GM21576 (cell line): ENCODE measurements around the gene HES7.
"Not testable (repeated sequence)": the region's sequence is repeated elsewhere in the genome, so short reads cannot be mapped to it uniquely, and the experiment has no call there.

ENCODE experiments used
- ATAC-seq: cut with Tn5 transposase; IDR thresholded peaks from one replicate; pipeline ENCODE4 v1.9.1; 2021; ENCODE audit warnings: mild to moderate bottlenecking, moderate library complexity; ENCODE audit not compliant: unreplicated experiment

The HES7 gene

DNA sequence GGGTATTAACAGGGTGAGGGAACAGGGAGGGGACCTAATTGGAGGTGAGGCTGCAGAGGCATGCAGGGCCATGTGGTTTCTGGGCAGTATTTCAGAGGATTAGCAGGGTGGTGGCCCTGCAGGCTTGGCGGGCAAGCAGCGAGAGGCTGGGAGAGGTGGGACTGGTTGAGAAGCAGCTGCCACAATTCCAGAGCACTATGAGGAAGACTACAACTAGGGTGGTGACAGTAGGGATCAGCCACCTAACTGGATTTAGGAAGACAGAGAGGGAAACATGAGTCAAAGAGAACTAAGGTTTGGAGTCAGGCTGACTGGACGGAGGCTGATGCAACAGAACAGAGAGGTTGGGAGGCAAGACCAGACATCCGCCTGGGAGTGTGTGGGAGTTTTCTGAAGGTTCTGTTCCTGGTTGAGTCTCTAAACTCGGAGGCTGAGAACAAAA is 17.9 kb downstream of the HES7 start:
- ATAC-seq = no peak

DNA sequence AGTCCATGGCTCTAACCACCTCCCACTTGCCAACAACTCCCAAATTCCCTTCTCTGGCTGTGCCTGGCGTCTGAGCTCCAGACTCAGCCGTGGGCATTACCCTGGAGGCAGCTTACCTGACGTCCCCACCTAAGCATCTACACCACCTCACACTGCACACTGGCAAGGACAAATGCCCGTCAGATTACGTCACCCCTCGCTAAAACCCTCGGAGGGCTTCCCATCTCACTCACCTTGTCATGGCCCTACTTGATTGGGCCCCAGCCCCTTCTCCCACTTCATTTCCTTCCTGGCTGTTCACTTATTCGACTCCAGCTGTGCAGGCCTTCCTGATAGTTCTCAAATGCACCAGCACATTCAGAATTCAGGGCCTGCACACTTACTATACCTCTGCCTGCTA is 19.0 kb downstream of the HES7 start:
- no peak for ATAC-seq

DNA sequence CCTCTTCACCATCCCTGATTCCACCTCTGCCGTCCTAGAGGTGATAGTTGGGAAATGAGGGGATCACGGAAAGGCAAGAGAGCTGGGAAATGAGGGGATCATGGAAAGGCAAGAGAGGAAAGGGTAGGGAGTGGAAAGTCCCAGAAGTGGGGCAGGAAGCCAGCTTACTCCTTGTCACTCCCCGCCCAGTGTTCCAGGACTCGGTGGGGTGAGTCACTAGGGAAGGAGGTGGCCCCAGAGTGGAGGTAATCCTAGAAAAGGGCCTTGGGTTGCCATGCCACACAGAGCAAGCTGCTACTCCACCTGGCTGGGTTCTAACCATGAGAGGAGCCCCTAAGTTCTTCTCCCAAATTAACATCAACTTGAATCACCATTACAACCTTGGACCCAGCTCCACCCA is 20.4 kb downstream of the HES7 start:
- no peak for ATAC-seq

DNA sequence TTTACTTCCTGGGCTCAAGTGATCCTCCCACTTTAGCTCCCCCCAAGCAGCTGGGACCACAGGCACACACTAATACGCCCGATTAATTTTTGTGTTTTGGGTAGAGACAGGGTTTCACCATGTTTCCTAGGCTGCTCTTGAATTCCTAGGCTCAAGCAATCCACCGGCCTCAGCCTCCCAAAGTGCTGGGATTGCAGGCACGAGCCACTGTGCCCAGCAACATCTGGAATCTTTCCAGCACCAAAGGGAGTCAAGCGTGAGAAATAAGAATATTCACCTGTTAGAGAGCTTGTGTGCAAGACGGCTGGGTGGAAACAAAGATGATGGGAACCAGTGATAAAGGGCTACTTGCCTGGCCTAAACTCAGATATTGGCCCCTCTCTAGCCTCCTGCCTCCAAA is 22.2 kb downstream of the HES7 start:
- ATAC-seq = no peak

DNA sequence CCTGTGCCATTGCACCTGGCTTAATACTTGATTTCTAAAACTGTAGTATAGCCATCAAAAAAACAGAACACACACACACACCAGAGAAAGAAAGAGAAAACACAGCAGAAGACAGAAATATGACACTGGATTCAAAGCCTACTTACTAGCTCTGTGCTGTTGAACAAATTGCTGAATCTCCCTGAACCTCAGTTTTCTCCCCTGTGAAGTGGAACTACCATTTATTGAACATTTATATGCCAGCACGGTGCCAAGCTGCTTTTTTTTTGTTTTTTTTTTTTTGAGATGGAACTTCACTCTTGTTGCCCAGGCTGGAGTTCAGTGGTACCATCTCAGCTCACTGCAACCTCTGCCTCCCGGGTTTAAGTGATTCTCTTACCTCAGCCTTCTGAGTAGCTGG is 23.1 kb downstream of the HES7 start:
- no peak for ATAC-seq

DNA sequence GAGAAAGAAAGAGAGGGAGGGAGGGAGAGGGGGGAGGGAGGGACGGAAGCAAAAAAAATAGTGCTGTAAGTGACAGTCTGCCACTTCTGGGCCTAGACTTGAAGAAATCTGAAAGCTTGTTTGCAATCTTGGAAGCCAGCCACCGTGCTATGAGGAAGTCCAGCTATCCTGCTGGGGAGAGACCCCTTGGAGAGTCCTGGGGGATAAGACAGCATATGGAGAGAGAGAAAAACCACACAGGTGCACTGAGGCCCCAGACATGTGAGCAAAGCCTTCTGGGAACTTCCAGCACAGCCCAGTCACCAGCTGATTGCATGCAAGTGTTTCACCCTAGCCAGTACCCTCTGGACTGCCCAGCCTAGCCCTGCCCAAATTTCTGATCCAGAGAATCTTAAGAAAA is 23.8 kb downstream of the HES7 start:
- no peak for ATAC-seq

DNA sequence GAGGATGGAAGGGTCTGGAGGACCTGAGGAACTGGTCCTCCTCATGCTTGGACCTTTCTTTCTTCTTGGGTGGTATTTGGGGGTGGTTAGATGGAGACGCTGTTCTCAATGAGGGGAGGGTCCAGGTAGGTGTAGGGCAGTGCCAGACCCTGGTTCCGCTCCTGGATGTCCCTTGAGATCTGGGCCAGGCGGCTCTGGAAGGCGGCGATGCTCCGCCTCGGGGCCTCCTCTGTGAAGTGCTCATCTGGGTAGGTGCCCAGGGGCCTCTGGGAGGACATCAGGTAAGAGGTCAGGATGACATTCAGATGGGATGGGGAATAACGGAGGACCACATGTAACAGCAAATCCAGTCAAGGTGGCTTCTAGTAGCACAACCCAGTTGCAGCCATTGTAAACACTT is 27.4 kb downstream of the HES7 start:
- no peak for ATAC-seq

DNA sequence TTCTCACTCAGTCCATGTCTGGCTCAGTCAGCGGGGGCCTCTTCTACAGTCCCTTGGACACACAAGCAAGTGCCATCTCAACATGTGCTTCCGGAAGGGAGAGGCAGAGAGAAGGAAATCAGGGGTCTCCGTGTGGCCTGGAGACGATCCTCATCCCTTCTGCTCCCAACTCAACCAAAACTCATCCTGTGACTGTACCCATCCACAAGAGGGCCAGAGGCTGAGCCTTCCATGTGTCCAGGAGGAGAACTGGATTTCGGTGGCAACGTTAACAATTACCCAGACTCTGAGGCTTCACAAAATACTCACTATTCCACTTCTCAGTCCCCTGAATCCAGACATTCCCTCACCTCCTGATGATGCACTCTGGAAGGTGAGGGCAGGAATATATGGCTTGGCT is 28.5 kb downstream of the HES7 start:
- no peak for ATAC-seq

DNA sequence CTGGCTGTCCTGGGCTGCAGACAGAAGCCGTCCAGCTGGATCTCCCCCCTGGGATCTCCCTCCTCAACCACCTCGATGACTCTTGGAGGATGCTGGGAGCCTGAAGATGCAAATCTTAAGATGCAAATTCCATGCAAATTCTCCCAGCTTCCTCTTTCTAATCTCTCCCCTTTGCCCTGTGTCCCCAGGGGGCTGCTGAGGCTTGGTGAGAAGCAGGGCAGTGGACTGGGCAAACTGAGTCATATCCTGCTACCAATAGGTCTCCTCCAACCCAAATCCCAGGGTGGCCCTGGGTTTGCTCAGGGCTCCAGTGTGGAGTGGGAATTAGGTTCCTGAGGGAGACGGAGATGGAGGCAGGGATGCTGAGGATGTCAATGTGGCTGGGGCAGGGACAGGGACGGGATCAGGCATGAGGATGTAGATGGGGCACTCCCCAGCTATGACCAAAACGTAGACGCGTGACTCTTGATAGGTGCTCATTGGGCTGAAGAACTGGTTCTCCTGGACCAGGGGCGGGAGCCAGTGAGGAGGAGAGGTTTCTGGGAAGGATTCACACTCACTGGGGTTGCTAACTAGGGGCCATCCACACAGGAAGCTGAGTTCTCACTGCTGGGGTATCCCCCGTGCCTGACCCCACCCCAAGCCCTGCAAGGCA is 32.7 kb downstream of the HES7 start:
- no peak for ATAC-seq

DNA sequence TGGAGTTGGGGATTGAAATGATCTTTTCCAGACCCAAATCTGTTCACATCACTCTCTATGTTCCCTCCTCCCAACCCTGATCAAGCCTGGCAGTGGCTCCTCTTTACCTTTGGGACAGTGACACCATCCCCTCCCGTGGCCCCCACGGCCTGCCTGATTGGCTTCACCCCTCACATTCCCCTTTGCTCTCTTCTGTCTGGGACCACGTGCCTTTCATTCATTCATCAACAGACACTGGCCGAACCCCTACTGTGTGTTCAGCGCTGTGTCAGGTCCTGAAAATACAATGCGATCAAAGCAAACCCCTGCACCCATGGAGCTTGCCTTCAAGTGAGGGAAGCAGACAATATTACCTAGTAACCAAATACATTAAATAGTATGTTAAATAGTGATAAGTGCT is 34.2 kb downstream of the HES7 start:
- ATAC-seq = no peak

DNA sequence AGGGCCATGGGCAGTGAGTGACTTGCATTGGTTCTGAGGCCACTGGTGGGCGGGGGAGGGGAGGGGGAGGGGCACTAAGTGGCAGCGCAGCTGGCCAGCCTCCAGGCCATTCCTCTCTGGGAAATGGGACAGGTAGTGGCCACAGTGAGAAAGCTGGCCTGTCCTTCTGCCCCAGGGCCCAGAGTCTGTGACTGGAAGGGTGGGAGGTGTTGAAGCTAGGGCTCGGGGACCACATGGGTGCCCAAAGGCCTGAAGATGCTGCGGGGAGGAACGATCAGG is 36.0 kb downstream of the HES7 start:
- no peak for ATAC-seq

DNA sequence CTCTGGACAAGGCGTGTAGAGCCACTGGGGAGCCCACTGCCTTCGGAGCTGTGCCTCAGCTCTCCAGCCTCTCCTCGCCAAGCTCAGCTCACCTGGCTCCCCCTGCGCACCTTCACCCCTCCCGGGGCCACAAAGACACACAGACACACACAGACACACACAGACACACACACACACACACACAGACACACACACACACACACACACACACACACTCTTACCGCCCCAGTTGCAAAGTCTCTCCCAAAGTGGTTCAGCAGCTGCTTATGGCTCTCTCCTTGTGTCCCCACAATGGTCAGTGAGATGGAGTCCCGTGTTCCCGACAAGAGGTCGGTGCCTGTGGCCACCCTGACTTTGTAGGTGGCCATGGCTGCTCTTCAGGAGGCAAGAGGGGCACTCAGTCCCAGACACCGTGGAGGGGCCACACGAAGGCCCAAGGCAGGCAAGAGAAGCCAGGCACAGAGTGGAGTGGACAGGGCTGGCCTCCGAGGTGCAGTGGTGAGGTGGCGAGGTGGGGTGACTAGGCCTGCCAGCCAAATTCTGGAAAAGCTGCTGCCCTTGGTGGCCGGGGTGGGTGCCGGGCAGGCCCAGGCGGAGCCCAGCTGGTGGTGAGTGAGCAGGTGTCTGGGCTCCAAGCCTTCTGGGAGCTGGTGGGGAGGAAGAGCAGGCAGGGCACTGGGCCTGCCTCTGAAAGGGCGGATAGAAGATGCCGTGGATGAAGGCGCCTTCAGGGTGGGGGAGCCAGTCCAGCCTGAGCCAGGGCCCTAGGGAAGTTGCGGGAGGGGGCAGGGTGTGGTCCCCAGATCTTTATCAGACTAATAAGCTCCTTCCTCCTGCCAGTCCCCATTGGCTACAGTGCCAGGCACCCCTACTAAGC is 36.6 kb downstream of the HES7 start, which contains the start of gene ALOX12B:
Gene ALOX12B, minus strand, starts transcription at position 642 of the 877 bp plus-strand sequence. Its CDS starts 274 bp downstream, at position 368.
- ATAC-seq = no peak

DNA sequence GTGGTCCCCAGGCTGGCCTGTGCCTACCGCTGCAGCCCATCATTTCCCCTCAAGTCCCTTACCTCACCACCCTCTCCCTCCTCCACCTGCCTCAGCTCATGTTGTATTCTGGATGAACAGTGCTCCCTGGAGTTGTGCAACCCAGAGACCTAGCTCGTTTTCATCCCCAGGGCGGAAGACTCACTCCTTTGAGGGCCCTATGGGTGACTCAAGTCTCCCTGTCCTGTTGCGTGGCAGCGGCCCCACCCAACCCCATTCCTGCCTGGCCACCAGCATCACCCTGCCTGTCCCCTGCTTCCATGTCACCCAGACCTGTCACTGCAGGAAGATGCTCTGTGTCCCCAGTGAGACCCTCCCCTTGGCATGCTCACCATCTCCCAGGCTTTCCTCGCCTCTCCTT is 39.7 kb downstream of the HES7 start:
- no peak for ATAC-seq

DNA sequence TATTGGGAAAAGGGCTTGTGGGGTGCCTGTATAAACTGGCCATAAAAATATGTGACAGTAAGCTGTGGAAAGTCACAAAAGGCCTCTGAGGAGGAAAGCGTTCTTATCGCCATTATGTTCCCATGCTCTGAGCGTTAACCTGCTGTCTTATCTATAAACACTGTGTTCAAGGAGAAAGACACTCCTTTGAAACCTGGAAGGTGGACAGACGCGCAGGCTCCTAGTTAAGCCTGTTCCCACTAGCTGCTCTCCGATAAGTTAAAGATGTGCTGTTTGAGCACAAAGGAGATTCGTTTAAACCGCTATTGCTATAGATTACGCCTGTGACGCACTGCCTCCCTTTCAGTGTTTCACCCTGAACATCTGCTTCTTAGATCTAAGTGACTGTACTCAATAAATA is 41.6 kb downstream of the HES7 start:
- ATAC-seq = no peak

DNA sequence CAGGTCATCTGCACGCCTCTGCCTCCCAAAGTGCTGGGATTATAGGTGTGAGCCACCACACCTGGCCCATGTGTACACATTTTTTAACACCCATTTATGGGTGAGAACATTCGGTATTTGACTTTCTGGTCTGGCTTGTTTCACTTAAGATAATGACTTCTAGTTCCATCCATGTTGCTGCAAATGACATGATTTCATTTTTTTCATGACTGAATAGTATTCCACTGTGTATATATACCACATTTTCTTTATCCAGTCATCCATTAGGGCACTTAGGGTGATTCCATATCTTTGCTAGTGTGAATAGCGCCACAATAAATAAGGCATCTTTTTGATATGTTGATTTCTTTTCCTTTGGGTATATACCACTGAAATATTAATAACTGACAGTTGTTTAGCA is 42.0 kb downstream of the HES7 start:
- ATAC-seq = no peak

DNA sequence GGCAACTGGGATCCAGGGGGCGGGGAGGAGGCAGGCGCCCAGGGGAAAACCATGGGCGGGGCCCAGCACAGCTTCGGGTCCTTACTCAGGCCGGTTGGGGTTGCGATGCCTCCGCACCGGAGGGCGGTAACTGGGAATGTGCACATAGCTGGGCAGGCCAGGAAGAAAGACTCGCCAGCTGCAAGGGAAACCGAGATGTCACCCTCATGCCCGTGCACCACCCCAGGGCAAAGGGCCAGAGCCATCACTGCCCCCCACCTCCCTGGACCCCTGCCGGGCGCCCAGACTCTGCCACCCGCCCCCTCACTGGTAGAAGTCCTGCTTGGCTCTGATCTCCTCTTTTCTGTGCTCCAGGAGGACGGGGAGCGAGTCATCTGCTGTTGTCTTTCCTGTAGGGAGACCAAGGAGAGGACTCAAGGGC is 43.1 kb downstream of the HES7 start:
- ATAC-seq = no peak

DNA sequence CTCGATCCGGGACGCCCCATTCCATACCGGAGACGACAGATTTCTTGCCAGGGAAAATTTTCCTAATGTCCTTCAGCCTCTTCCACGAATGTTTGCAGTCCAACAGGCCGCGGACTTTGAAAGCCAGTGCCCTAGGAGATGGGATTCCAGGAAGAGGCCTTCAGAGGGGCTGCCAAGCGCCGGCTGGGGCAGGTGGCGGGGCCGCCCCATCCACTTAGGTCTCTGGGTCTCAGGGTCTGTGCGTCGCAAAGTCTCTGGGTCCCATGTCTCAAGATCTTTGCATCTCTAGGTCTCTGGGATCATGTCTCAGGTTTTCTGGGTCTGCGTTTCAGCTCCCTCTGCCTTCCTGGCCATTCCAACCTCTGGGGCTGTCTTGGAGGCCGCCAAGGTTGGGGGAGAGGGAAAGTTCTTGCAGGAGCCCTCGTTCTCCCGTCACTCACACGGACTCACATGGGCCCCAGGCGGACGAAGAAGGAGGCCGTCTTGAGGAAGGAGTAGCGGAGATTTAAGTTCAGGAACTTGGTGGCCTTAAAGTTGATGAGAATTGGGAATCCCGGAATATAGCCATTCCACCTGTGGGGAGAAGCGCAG is 43.6 kb downstream of the HES7 start:
- no peak for ATAC-seq

DNA sequence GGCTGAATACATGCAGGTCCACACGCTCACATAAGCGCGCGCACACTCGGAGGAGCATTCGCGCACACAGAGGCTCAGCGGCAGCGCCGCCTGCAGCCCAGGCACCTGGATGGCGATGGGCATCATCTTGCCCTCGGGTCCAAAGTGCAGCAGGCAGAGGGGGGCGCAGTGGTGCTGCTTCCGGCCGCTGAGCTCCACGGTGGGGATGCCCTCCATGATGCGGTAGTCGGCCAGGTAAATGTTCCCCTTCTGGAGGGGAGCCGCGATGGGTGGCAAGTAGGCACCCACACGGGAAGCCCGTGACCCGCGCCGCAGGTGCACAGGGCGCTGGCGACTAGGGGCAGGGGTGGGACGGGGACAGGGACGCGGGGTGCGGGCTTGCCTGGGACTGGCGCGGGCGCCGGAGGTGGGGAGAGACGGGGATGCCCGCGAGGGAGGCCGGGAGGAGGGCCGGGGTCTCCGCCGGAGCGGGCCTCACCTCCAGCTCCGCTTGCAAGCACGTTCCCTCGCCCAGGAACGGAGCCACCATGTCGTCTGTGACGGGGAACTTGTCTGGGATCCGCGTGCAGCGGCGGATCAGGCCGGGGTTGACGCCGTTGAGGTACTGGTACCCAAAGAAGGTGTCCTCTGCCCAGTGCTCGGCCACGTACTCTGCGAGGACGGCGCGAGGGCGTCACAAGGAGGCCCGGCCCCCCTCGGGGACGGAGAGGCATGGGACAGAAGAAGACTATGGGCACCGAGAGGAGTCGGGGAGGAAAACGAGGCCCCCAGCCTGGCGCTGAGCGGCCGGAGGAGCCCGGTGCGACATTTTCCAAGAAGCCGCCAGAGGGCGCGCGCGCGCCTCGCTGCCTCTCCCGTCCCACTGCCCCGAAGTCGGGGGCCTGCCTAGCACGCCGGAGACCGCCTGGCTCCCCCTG is 44.4 kb downstream of the HES7 start:
- no peak for ATAC-seq

DNA sequence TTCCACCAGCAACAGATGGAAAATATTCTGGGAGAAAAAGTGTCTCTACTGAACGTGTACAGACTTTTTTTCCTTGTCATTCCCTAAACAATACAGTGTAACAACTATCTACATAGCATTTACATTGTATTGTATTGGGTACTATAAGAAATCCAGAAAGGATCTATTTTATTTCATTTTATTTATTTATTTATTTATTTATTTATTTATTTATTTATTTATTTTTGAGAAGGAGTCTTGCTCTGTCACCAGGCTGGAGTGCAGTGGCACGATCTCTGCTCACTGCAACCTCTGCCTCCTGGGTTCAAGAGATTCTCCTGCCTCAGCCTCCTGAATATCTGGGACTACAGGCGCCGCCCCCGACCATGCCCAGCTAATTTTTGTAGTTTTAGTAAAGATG is 46.0 kb downstream of the HES7 start:
- not testable (repeated sequence) for ATAC-seq

DNA sequence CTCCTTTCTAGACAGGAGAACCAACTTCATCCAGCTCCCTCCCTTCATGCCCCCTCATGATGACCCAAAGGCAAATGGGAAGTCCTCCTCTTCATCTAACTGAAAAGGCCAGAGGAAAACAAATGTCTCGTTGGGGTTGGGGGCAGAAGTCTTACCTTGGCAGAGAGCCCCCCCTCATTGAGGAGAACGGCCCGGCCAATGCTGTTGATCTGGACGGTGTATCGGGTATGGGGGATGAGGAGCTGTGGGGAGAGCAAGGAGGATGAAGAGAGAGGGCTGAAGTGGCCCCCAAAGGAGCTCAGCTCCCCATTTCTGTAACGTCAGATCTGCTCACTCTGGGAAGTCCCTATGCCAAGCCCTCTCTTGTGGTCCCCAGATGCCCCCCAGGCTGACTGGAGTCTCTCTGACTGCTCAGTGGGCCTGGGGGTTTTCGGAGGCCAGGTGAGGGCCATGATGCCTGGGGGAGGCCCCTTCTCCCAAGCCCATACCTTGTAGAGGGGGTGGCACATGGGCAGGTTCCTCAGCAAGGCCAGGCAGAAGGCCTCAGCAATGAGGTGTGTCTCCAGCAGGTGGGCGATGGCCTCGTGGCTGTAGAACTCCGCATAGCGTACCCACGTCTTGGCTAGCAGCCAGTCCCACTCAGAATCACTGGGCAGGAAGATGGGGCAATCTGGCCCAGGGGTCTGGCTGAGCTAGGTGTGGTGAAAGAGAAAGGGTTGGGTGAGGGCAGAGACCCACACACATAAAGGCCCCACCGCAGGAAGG is 47.2 kb downstream of the HES7 start:
- no peak for ATAC-seq
